Uterus (tissue), 2 donors: ENCODE results near the gene AXIN1.

Source experiments
- CTCF ChIP-seq, 4 experiments: fragments of 200-600 bp in 2 of 4; fragments of 450-650 bp in 2 of 4; sonication (generic) in 2 of 4; IDR thresholded peaks; one replicate each; pipeline ENCODE4 v1.5.1; 2016 to 2019; ENCODE audit warnings: antibody characterized with exemption in 4 of 4, mild to moderate bottlenecking in 2 of 4, moderate library complexity in 1 of 4
- POLR2A ChIP-seq, 2 donors: fragments of 450-650 bp; IDR thresholded peaks; one replicate each; pipeline ENCODE4 v1.6.1; 2016; ENCODE audit warnings: antibody characterized with exemption in 2 of 2, mild to moderate bottlenecking in 1 of 2, moderate library complexity in 1 of 2

DNA sequence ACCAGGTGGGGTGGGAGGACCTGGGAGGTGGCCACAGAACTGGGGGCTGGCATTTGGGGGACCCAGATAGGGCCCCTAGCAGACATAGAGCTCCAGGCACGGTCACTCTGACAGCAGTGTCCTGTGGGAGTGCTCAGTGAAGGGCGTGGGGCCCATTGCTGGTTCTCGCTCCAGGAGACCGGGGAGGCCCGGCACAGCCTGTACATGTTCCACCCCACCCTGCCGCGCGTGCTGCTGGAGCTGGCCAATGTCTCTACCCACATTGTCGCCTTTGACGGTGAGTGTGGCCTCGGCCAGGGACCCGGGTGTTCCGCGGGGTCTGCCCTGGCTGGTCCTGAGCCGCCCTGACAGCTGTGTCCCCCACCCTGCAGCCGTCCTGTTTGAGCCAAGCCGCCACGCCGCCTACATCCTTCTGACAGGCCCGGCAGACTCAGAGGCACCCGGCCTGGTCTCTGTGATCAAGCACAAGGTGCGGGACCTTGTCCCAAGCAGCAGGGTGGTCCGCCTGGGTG is 88.0 kb downstream of the AXIN1 start:
- no peak for TF ChIP-seq POLR2A (IDR thresholded peaks at IDR 0.05)
- TF ChIP-seq CTCF (IDR thresholded peaks at IDR 0.05), result no peak
